ENCODE data around the gene HOXD3. TPM values are rescaled to one million over a fixed set of nuclear protein-coding genes. Genes with fewer than 3 reads are reported as not detected.
A peak's percentile ranks its signal among the peaks of the same experiment; 100 is the strongest.

The HOXD3 gene
- total RNA-seq, 4 donors from 2014 or later: 1.8 to 2.7 (median 2.2) TPM

DNA sequence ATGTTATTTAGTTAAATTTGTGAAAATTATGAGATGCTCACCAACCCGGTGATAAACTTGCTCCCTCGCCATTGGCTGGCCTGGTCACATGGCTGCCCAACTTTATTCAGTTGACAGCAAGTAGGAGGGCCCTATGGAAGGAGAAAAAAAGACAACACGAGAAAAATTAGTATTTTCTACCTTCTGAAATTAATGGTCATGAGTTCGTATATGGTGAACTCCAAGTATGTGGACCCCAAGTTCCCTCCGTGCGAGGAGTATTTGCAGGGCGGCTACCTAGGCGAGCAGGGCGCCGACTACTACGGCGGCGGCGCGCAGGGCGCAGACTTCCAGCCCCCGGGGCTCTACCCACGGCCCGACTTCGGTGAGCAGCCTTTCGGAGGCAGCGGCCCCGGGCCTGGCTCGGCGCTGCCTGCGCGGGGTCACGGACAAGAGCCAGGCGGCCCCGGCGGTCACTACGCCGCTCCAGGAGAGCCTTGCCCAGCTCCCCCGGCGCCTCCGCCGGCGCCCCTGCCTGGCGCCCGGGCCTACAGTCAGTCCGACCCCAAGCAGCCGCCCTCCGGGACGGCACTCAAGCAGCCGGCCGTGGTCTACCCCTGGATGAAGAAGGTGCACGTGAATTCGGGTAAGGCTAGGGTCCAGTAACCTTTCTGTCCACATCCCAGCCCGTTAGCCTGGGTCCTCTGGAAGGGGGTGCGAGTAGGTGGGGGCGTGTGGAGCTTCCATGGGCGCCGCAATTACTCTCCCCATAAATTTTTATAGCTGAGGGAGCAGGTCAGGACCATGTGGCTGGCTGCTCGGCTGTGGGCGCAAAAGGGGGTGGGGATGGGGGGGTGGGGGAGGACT, 5.4 kb upstream of the HOXD3 start, which contains the start of gene HOXD4:
Gene HOXD4 (plus strand): TSS at position 109 of the 846 bp plus-strand sequence. CDS start 84 bp downstream, at position 193.
- H3K27ac ChIP-seq: no peak within 1 kb of the TSS
- WGBS, 2 donors (ENCODE audit: low coverage in 1 of 2): 0 to 16% methylated on average over 1 to 15 of the region's 55 CpGs
- ATAC-seq: peak; percentile 11
- H3K27me3 ChIP-seq: peaks cover 100% of the 10 kb centered on the region
- H3K36me3 ChIP-seq: no peaks in the 10 kb centered on the region
- no peak for TF ChIP-seq EP300 (IDR thresholded peaks at IDR 0.05)
- no peak for TF ChIP-seq POLR2A (IDR thresholded peaks at IDR 0.05)
- TF ChIP-seq POLR2AphosphoS5 (IDR thresholded peaks at IDR 0.05): no peak
- no peak for TF ChIP-seq CTCF (IDR thresholded peaks at IDR 0.05)
- peaks cover 0 to 18% (median 0%) of the 10 kb centered on the region in 3 donors for H3K4me1 ChIP-seq
- H3K4me3 ChIP-seq: peak within 1 kb of the TSS in 1 of 2 donors; percentile 41
- H3K9me3 ChIP-seq: no peaks in the 10 kb centered on the region

DNA sequence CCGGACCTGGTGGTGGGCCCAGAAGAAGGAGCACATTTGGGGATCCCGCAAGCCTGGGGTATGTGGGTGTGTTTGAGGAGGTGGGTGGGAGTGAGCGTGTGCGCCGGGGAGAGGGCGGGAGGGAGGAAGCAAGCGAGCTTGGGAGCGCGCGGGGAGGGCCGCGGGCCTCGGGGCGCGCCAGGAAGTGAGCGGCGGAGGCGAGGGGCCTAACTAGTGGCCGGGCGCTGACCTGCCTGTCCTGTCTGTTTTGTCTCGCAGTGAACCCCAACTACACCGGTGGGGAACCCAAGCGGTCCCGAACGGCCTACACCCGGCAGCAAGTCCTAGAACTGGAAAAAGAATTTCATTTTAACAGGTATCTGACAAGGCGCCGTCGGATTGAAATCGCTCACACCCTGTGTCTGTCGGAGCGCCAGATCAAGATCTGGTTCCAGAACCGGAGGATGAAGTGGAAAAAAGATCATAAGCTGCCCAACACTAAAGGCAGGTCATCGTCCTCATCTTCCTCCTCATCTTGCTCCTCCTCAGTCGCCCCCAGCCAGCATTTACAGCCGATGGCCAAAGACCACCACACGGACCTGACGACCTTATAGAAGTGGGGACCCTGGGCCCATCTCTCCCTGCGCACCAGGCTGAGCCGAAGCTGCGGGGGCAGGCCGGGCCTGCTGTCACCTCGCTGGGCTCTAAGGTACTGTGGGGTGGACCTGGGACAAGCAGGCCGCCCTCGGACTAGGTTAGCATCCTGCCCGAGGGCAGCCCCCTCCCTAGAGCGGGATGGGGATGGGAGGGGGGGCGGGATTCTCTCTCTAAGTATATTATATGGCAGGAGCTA, 4.5 kb upstream of the HOXD3 start:
- ATAC-seq: no peak
- no peaks in the 10 kb centered on the region for H3K36me3 ChIP-seq
- TF ChIP-seq EP300 (IDR thresholded peaks at IDR 0.05): no peak
- TF ChIP-seq POLR2A (IDR thresholded peaks at IDR 0.05): no peak
- no peak for TF ChIP-seq POLR2AphosphoS5 (IDR thresholded peaks at IDR 0.05)
- no peak for TF ChIP-seq CTCF (IDR thresholded peaks at IDR 0.05)
- no peaks in the 10 kb centered on the region for H3K9me3 ChIP-seq
- H3K27ac ChIP-seq: no peak overlapping the region
- H3K27me3 ChIP-seq: peaks cover 100% of the 10 kb centered on the region
- H3K4me3 ChIP-seq: peak overlapping the region in 1 of 2 donors; percentile 41
- 13 to 23% methylated on average over 15 to 27 of the region's 48 CpGs for WGBS, 2 donors (ENCODE audit: low coverage in 1 of 2)
- peaks cover 0 to 27% (median 0%) of the 10 kb centered on the region in 3 donors for H3K4me1 ChIP-seq

- Histone ChIP-seq H3K36me3 (no peaks in the 10 kb centered on the region), H3K27me3 (peaks cover 100% of the 10 kb centered on the region), H3K9me3 (no peaks in the 10 kb centered on the region), H3K4me3 (no peak overlapping the region), H3K27ac (no peak overlapping the region), H3K4me1 (peaks cover 0 to 45% (median 6%) of the 10 kb centered on the region in 3 donors)
- ATAC-seq: no peak
- no peak for TF ChIP-seq POLR2AphosphoS5 (IDR thresholded peaks at IDR 0.05)
- 21 to 27% methylated on average over 11 of the region's 11 CpGs for WGBS, 2 donors (ENCODE audit: low coverage in 1 of 2)
Observed at GRCh38 chr2:176154576-176155252, 2.4 kb upstream of the HOXD3 start.

GRCh38 chr2:176155356-176156044, 1.6 kb upstream of the HOXD3 start:
- Histone ChIP-seq H3K36me3 (no peaks in the 10 kb centered on the region), H3K4me1 (peaks cover 0 to 52% (median 13%) of the 10 kb centered on the region in 3 donors), H3K9me3 (no peaks in the 10 kb centered on the region), H3K27me3 (peaks cover 100% of the 10 kb centered on the region), H3K27ac (no peak overlapping the region), H3K4me3 (no peak overlapping the region)
- ATAC-seq: no peak
- no peak for TF ChIP-seq POLR2AphosphoS5 (IDR thresholded peaks at IDR 0.05)
- TF ChIP-seq EP300 (IDR thresholded peaks at IDR 0.05): no peak
- TF ChIP-seq POLR2A (IDR thresholded peaks at IDR 0.05): no peak
- TF ChIP-seq CTCF (IDR thresholded peaks at IDR 0.05): no peak
- WGBS, 2 donors (ENCODE audit: low coverage in 1 of 2): 21 to 32% methylated on average over 5 of the region's 6 CpGs

All from gastroesophageal sphincter (tissue), 4 donors.